Right ventricle myocardium superior (tissue), 1 donor: ENCODE data around the gene IQCH. TPM values are rescaled to one million over a fixed set of nuclear protein-coding genes. Genes with fewer than 3 reads are reported as not detected.

Experiments
- total RNA-seq: library from RNA; stranded (reverse); fragmentation: NEBNext Ultra II Directional; extraction: Animal tissue kit (Norgen Biotek cat#: 25700); gene quantifications from one replicate; pipeline ENCODE4 v1.2.1, GENCODE V29; 2021
- donor health status: DM: no; HTN: yes; CAD: no; lungs with severe emphysema.

IQCH gene
- total RNA-seq, 1 donor from 2014 or later, result 1.6 TPM

Other genes with a start within 250 kb of the IQCH start
- 17.3 TPM for gene SMAD3, start 189.2 kb upstream of the IQCH start, total RNA-seq
- 18.1 TPM for gene AAGAB, start 125 bp upstream of the IQCH start, total RNA-seq